AG10803 (cell line): ENCODE measurements around the gene ROR2.
"Not testable (repeated sequence)": the region's sequence is repeated elsewhere in the genome, so short reads cannot be mapped to it uniquely, and the experiment has no call there.

Source experiments
- DNase-seq: peaks from one replicate; pipeline ENCODE4 v3.0.0; 2010; ENCODE audit warnings: low read depth
- H3K4me3 ChIP-seq: 2 replicates; pipeline ENCODE4 v1.5.1; 2011; ENCODE audit warnings: mild to moderate bottlenecking, low read length, control low read depth
- TF ChIP-seq, protein P1 (sequence below): conservative IDR thresholded peaks from 2 replicates; pipeline ENCODE4 v1.5.1; 2011; ENCODE audit warnings: mild to moderate bottlenecking, low read length, control low read depth, inconsistent platforms

The ROR2 gene

GRCh38 chr9:91914937-91915336 lies 35.1 kb downstream of the ROR2 start:
- TF ChIP-seq, protein P1, sequence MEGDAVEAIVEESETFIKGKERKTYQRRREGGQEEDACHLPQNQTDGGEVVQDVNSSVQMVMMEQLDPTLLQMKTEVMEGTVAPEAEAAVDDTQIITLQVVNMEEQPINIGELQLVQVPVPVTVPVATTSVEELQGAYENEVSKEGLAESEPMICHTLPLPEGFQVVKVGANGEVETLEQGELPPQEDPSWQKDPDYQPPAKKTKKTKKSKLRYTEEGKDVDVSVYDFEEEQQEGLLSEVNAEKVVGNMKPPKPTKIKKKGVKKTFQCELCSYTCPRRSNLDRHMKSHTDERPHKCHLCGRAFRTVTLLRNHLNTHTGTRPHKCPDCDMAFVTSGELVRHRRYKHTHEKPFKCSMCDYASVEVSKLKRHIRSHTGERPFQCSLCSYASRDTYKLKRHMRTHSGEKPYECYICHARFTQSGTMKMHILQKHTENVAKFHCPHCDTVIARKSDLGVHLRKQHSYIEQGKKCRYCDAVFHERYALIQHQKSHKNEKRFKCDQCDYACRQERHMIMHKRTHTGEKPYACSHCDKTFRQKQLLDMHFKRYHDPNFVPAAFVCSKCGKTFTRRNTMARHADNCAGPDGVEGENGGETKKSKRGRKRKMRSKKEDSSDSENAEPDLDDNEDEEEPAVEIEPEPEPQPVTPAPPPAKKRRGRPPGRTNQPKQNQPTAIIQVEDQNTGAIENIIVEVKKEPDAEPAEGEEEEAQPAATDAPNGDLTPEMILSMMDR: no peak
- DNase-seq: no peak
- no peak overlapping the region for H3K4me3 ChIP-seq

- no peak overlapping the region for H3K4me3 ChIP-seq
- TF ChIP-seq, protein P1: no peak
- no peak for DNase-seq
Observed at GRCh38 chr9:91914404-91914803, 35.6 kb downstream of the ROR2 start.

DNA sequence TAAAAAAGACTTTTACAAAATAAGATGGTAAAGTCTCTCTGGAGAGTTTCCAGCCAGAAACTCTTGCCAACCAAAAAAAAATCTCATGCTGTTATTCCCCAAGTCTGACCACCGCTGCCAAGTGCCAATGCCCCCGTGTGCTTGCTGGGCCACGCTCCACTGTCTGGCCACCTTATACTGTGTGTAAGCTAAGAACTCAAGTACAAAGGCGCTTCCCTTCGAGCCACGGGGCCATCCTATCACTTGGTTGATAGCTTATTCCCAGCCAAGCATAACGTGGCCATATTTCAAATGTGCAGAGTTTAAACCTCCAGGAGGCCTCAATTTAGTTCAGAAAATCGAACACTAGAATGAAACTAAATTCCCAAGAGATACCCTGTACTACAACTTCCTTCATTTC lies 36.0 kb downstream of the ROR2 start:
- no peak for DNase-seq
- TF ChIP-seq, protein P1: no peak
- no peak overlapping the region for H3K4me3 ChIP-seq

DNA sequence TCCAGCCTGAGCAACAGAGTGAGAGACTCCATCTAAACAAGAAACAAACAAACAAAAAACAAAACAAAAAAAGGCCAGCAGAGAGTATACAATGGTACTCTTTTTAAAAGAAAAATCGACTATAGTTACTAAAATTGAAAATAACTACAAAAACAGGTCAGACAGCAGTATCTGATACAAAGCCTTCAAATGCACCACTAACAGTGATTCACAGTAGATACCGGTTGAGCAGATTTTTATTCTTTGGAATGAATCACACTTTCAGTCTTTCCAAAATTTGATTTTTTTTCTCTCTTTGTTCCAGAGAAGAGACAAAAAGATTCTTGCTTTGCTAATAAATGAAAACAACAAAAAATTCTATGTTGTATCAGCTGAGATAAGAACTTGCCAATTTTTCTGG lies 36.9 kb downstream of the ROR2 start:
- TF ChIP-seq, protein P1: no peak
- no peak overlapping the region for H3K4me3 ChIP-seq
- no peak for DNase-seq

- TF ChIP-seq, protein P1: no peak
- no peak overlapping the region for H3K4me3 ChIP-seq
- no peak for DNase-seq
Observed at GRCh38 chr9:91911657-91912056, 38.4 kb downstream of the ROR2 start.

DNA sequence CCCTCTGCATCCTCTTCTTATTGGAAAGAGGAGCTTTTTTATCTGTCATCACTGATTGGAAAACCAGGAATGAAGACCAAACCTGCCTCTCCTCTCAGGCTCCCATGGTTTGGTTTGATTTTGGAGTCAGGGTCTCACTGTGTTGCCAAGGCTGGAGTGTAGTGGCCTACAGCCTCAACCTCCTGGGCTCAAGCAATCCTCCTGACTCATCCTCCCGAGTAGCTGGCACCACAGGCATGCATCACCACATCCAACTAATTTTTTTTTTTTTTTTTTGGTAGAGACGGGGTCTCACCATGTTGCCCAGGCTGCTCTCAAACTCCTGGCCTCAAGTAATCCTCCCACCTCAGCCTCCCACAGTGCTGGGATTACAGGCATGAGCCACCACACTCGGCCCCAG lies 40.8 kb downstream of the ROR2 start:
- not testable (repeated sequence) for H3K4me3 ChIP-seq, DNase-seq

GRCh38 chr9:91908746-91909145 lies 41.3 kb downstream of the ROR2 start:
- DNase-seq: peak; percentile 53
- TF ChIP-seq, protein P1: no peak
- H3K4me3 ChIP-seq: no peak overlapping the region

GRCh38 chr9:91908293-91908623 lies 41.8 kb downstream of the ROR2 start:
- DNase-seq: no peak
- no peak overlapping the region for H3K4me3 ChIP-seq
- TF ChIP-seq, protein P1: no peak
